BE2C (cell line): ENCODE measurements around the gene PLAGL1.

Experiments
- DNase-seq: peaks from one replicate; pipeline ENCODE4 v3.0.0-alpha.2; 2020
- H3K27me3 ChIP-seq: fragments of 250-450 bp; sonication (Bioruptor Pico); 2 replicates; pipeline ENCODE4 v1.5.1; 2020; ENCODE audit warnings: mild to moderate bottlenecking
- H3K36me3 ChIP-seq: fragments of 250-450 bp; sonication (Bioruptor Pico); 2 replicates; pipeline ENCODE4 v1.5.1; 2020; ENCODE audit warnings: mild to moderate bottlenecking
- H3K4me1 ChIP-seq: fragments of 250-450 bp; sonication (Bioruptor Pico); 2 replicates; pipeline ENCODE4 v1.5.1; 2020
- H3K4me3 ChIP-seq: 2 replicates; pipeline ENCODE4 v1.5.1; 2011; ENCODE audit warnings: low read depth, low read length
- H3K9me3 ChIP-seq: fragments of 250-450 bp; sonication (Bioruptor Pico); 2 replicates; pipeline ENCODE4 v1.5.1; 2020
- TF ChIP-seq, protein P1 (sequence below): IDR thresholded peaks from 2 replicates; pipeline ENCODE4 v1.5.1; 2012; ENCODE audit warnings: mild to moderate bottlenecking, low read depth, low read length

The PLAGL1 gene

DNA sequence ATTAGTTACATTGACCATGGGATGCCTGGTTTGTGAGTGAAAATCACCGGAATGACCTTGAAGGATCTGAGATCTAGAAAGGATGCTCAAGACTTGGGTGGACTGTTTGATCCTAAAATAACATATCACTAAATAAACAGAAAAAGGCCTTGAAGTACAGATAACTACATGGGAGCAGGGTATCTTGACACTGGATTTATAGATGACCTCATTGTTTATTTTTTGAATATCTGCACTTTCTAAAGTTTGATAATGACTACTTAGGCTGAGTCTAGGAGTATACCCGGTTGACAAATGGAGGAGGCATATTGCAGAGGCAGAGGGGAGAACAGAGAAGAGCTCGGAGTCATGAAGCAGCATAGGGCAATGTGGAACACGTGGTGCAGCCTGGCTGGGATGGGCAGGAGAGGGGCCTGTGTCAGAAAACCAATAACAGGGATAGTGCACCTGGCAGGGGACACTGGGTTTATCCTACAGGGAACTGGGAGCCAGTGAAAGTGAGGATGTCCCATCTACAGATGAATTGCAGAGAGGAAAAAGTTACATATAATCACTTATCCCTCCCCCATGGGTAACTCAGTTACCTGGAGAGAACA is 50.3 kb downstream of the PLAGL1 start:
- no peak for DNase-seq
- no peaks in the 10 kb centered on the region for H3K9me3 ChIP-seq
- H3K4me3 ChIP-seq, result no peak overlapping the region
- no peaks in the 10 kb centered on the region for H3K27me3 ChIP-seq
- TF ChIP-seq, protein P1, sequence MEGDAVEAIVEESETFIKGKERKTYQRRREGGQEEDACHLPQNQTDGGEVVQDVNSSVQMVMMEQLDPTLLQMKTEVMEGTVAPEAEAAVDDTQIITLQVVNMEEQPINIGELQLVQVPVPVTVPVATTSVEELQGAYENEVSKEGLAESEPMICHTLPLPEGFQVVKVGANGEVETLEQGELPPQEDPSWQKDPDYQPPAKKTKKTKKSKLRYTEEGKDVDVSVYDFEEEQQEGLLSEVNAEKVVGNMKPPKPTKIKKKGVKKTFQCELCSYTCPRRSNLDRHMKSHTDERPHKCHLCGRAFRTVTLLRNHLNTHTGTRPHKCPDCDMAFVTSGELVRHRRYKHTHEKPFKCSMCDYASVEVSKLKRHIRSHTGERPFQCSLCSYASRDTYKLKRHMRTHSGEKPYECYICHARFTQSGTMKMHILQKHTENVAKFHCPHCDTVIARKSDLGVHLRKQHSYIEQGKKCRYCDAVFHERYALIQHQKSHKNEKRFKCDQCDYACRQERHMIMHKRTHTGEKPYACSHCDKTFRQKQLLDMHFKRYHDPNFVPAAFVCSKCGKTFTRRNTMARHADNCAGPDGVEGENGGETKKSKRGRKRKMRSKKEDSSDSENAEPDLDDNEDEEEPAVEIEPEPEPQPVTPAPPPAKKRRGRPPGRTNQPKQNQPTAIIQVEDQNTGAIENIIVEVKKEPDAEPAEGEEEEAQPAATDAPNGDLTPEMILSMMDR, result no peak
- no peaks in the 10 kb centered on the region for H3K36me3 ChIP-seq
- H3K4me1 ChIP-seq, result no peaks in the 10 kb centered on the region

DNA sequence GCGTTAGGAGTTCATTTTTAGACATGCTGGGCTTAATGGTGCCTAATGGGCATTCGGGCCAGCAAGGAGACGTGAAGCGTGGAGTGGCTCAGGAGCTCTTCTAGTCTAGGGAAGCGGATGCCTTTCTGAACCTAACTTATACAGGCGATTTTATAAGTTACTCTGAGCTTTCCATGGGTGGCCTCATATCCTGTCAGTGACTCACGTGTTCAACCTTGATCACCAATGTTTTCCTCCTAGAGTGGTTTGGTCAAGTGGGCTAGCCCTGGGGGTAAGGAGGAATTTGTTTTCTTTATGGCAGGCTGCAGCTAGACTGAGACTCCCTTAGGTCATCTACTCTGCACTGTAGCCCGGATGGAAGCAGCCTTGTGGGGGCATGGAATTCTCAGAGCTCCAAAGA is 52.1 kb downstream of the PLAGL1 start:
- no peaks in the 10 kb centered on the region for H3K9me3 ChIP-seq

GRCh38 chr6:143953922-143954321 is 54.1 kb downstream of the PLAGL1 start:
- no peaks in the 10 kb centered on the region for H3K9me3 ChIP-seq
- H3K27me3 ChIP-seq, result no peaks in the 10 kb centered on the region
- TF ChIP-seq, protein P1, result no peak
- H3K4me1 ChIP-seq, result no peaks in the 10 kb centered on the region
- H3K36me3 ChIP-seq, result no peaks in the 10 kb centered on the region
- H3K4me3 ChIP-seq, result no peak overlapping the region
- DNase-seq, result no peak

More for the DNA sequence above, 52.1 kb downstream of the PLAGL1 start:
- Histone ChIP-seq H3K4me3 (no peak overlapping the region), H3K4me1 (no peaks in the 10 kb centered on the region), H3K27me3 (no peaks in the 10 kb centered on the region), H3K36me3 (no peaks in the 10 kb centered on the region)
- TF ChIP-seq, protein P1, result no peak
- no peak for DNase-seq

DNA sequence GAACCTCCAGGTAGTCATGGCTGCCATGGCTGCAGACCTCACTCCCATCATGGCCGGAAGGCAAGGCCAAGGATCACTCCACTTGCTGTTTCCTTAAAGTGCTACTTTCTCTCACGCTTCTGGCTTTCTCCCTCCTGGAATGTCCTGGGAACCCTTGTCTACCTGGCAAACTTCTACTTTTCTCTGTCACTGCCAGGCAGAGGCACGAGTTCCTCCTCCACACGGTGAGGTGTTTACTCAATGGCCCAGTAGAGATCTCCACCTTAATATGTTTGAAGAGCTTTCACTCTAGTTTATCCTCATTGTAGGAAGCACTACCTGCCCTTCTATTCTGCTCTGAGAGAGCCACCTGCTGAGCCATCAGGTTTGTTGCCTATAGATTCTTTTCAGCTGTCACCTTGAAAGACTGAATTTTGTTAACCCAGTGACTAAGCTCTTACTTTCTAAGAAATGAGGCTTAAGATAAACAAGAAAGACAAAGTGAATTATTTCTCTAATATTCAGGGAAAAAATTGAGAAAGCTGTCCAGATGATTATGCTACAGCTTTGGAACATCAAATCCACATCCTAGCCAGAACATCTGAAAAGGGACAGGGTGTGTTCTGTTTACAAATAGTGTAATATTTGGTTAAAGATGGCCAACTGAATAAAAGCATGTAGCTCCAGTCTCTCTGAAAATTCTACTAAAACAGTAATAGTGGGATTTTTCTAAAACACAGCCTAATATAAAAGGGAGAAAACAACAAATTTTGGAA is 54.9 kb downstream of the PLAGL1 start:
- TF ChIP-seq, protein P1, result no peak
- Histone ChIP-seq H3K36me3 (no peaks in the 10 kb centered on the region), H3K4me3 (no peak overlapping the region), H3K9me3 (no peaks in the 10 kb centered on the region), H3K27me3 (no peaks in the 10 kb centered on the region), H3K4me1 (no peaks in the 10 kb centered on the region)
- no peak for DNase-seq

GRCh38 chr6:143952060-143952778 is 55.8 kb downstream of the PLAGL1 start:
- Histone ChIP-seq H3K9me3 (no peaks in the 10 kb centered on the region), H3K27me3 (no peaks in the 10 kb centered on the region), H3K36me3 (no peaks in the 10 kb centered on the region), H3K4me1 (no peaks in the 10 kb centered on the region), H3K4me3 (no peak overlapping the region)
- TF ChIP-seq, protein P1, result no peak
- no peak for DNase-seq
